Prostate gland (tissue), 2 donors: ENCODE results near the gene CTNNA3. TPM values are rescaled to one million over a fixed set of nuclear protein-coding genes. Genes with fewer than 3 reads are reported as not detected.
"Not testable (repeated sequence)": the region's sequence is repeated elsewhere in the genome, so short reads cannot be mapped to it uniquely, and the experiment has no call there.

Experiments
- DNase-seq: peaks from one replicate; pipeline ENCODE4 v3.0.0-alpha.2; 2019; ENCODE audit warnings: low spot score
- H3K27ac ChIP-seq, 2 donors: fragments of 200-600 bp; sonication (generic); 2 replicates each; pipeline ENCODE4 v1.5.1; 2017 to 2019
- H3K27me3 ChIP-seq: fragments of 200-600 bp; sonication (generic); replicated peaks from 2 replicates; pipeline ENCODE4 v1.5.1; 2019; ENCODE audit not compliant: insufficient read depth
- H3K36me3 ChIP-seq, 2 donors: fragments of 200-600 bp; sonication (generic); 1 replicate in 1 of 2; 2 replicates in 1 of 2; pipeline versions ENCODE4 v1.5.1 to v1.8.1; 2017 to 2019
- H3K4me1 ChIP-seq: fragments of 200-600 bp; sonication (generic); replicated peaks from 2 replicates; pipeline ENCODE4 v1.5.1; 2019
- H3K4me3 ChIP-seq, 2 donors: fragments of 200-600 bp; sonication (generic); 2 replicates each; pipeline ENCODE4 v1.5.1; 2017 to 2019
- H3K9me3 ChIP-seq: fragments of 200-600 bp; sonication (generic); 2 replicates; pipeline ENCODE4 v1.5.1; 2017
- CTCF ChIP-seq, 4 experiments: fragments of 200-600 bp in 2 of 4; fragments of 450-650 bp in 2 of 4; sonication (generic) in 2 of 4; IDR thresholded peaks; 1 replicate in 3 of 4; 2 replicates in 1 of 4; pipeline ENCODE4 v1.5.1; 2016 to 2019; ENCODE audit warnings: antibody characterized with exemption in 4 of 4, mild to moderate bottlenecking in 2 of 4, moderate library complexity in 2 of 4
- POLR2A ChIP-seq: fragments of 450-650 bp; IDR thresholded peaks from one replicate; pipeline ENCODE4 v1.6.1; 2016; ENCODE audit warnings: antibody characterized with exemption, mild to moderate bottlenecking
- POLR2AphosphoS5 ChIP-seq: sonication (generic); formaldehyde crosslinking; IDR thresholded peaks from one replicate; pipeline ENCODE4 v1.6.1; 2017; ENCODE audit warnings: antibody characterized with exemption
- WGBS: methylation state at CpG from one replicate; pipeline ENCODE4 v1.1.5; 2018; 5-methylcytosine and 5-hydroxymethylcytosine counted together
- intact Hi-C: fragments of 100-400 bp; cut with DNase I; formaldehyde crosslinking; loops from one replicate; pipeline ENCODE4 v1.14.2; 2022
- total RNA-seq, 2 donors: library from RNA; depleted of rRNA; stranded (reverse); fragments of >200 nt; gene quantifications; one replicate each; pipeline ENCODE4 v1.1.0, GENCODE V29; 2016

The CTNNA3 gene
- total RNA-seq, 2 donors from 2014 or later: 0.27 to 7.2 TPM

GRCh38 chr10:67401711-67402110 is 294.3 kb downstream of the CTNNA3 start:
- no peak for TF ChIP-seq POLR2AphosphoS5
- 19% methylated on average over 1 of the region's 1 CpG for WGBS
- Histone ChIP-seq H3K4me3 (no peak overlapping the region), H3K4me1 (no peaks in the 10 kb centered on the region), H3K36me3 (no peaks in the 10 kb centered on the region), H3K27me3 (no peaks in the 10 kb centered on the region), H3K27ac (no peak overlapping the region), H3K9me3 (no peaks in the 10 kb centered on the region)
- intact Hi-C loops: no loop called here
- no peak for DNase-seq

- intact Hi-C loops, H3K4me3 ChIP-seq, H3K27ac ChIP-seq, H3K4me1 ChIP-seq, H3K9me3 ChIP-seq, H3K27me3 ChIP-seq, H3K36me3 ChIP-seq, DNase-seq: not testable (repeated sequence)
- 19% methylated on average over 33 of the region's 33 CpGs for WGBS
Measured at GRCh38 chr10:67386841-67387533, 309.0 kb downstream of the CTNNA3 start.

GRCh38 chr10:67386260-67386659 is 309.7 kb downstream of the CTNNA3 start:
- Histone ChIP-seq H3K4me1 (no peaks in the 10 kb centered on the region), H3K9me3 (no peaks in the 10 kb centered on the region), H3K4me3 (no peak overlapping the region), H3K27ac (no peak overlapping the region), H3K36me3 (no peaks in the 10 kb centered on the region), H3K27me3 (no peaks in the 10 kb centered on the region)
- WGBS: 80% methylated on average over 3 of the region's 3 CpGs
- intact Hi-C loops: no loop called here
- TF ChIP-seq POLR2AphosphoS5 (no peak), POLR2A (no peak), CTCF (IDR thresholded peaks at IDR 0.05) (no peak)
- DNase-seq: no peak

- Histone ChIP-seq H3K9me3 (no peaks in the 10 kb centered on the region), H3K27me3 (no peaks in the 10 kb centered on the region), H3K36me3 (no peaks in the 10 kb centered on the region), H3K27ac (no peak overlapping the region), H3K4me1 (no peaks in the 10 kb centered on the region), H3K4me3 (no peak overlapping the region)
- WGBS: 88% methylated on average over 2 of the region's 2 CpGs
- intact Hi-C loops: no loop called here
- no peak for DNase-seq
- TF ChIP-seq POLR2AphosphoS5: no peak
- TF ChIP-seq CTCF (IDR thresholded peaks at IDR 0.05): no peak
- TF ChIP-seq POLR2A: no peak
Measured at GRCh38 chr10:67385566-67385965, 310.4 kb downstream of the CTNNA3 start.

GRCh38 chr10:67385089-67385488 is 310.9 kb downstream of the CTNNA3 start:
- Histone ChIP-seq H3K9me3 (no peaks in the 10 kb centered on the region), H3K27me3 (no peaks in the 10 kb centered on the region), H3K4me3 (no peak overlapping the region), H3K27ac (no peak overlapping the region), H3K4me1 (no peaks in the 10 kb centered on the region), H3K36me3 (no peaks in the 10 kb centered on the region)
- intact Hi-C loops: no loop called here
- TF ChIP-seq CTCF (IDR thresholded peaks at IDR 0.05) (no peak), POLR2AphosphoS5 (no peak), POLR2A (no peak)
- no peak for DNase-seq
